Measurements from ENCODE around the gene C10orf120. TPM values are rescaled to one million over a fixed set of nuclear protein-coding genes. Genes with fewer than 3 reads are reported as not detected.

C10orf120 gene
- total RNA-seq, 2 donors from 2014 or later = not detected

DNA sequence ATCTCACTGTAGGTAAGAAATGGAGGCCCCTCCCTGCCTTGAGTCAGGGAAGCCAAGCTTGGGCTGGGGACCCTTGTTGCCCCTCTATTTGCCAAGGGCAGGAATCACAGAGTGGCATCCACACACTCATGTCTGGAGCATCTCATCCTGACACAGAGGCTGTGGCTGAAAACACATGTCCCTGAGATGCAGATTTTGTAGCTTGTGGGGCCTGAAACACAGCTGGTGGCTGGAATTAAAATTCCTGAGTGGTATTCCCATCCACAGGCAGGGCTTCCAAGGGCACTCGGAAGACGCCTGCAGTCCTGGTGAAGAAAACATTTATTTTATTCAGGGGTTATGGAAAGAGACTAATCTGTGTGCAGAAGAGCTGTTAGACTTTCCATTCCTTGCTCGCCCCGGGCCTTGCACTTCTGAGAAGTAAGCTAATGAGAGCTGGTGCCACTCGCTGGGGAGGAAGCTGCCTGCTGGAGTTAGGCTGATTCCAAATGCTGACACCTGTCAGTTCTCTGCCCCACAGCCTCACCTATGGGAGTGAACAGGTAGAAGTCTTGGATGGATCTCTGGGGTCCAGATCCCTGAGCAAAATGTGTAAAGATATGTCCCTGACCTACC lies 36.0 kb downstream of the C10orf120 start:
- no peak overlapping the region for H3K4me3 ChIP-seq (ENCODE audit: low read length)
- H3K36me3 ChIP-seq (ENCODE audit: control insufficient read depth, insufficient read depth, low read length) = no peaks in the 10 kb centered on the region
- 97% methylated on average over 5 of the region's 5 CpGs; no CpG with 5 or more reads in 1 of the 2 experiments for WGBS, 2 experiments (ENCODE audit: insufficient coverage in 1 of 2, insufficient read length in 1 of 2)
- no peak overlapping the region for H3K27ac ChIP-seq (ENCODE audit: low read depth, low read length)
- DNase-seq = no peak
- TF ChIP-seq, protein P1, sequence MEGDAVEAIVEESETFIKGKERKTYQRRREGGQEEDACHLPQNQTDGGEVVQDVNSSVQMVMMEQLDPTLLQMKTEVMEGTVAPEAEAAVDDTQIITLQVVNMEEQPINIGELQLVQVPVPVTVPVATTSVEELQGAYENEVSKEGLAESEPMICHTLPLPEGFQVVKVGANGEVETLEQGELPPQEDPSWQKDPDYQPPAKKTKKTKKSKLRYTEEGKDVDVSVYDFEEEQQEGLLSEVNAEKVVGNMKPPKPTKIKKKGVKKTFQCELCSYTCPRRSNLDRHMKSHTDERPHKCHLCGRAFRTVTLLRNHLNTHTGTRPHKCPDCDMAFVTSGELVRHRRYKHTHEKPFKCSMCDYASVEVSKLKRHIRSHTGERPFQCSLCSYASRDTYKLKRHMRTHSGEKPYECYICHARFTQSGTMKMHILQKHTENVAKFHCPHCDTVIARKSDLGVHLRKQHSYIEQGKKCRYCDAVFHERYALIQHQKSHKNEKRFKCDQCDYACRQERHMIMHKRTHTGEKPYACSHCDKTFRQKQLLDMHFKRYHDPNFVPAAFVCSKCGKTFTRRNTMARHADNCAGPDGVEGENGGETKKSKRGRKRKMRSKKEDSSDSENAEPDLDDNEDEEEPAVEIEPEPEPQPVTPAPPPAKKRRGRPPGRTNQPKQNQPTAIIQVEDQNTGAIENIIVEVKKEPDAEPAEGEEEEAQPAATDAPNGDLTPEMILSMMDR (conservative IDR thresholded peaks at IDR 0.05) = no peak
- H3K27me3 ChIP-seq (ENCODE audit: control insufficient read depth, insufficient read depth, low read length, poor library complexity, severe bottlenecking) = peaks cover 64% of the 10 kb centered on the region
- Mint-ChIP-seq H3K36me3 (ENCODE audit: low read depth) (no peaks in the 10 kb centered on the region), H3K27me3 (ENCODE audit: insufficient read depth) (peaks cover 69% of the 10 kb centered on the region), H3K27ac (no peak overlapping the region), H3K4me3 (no peak overlapping the region), H3K4me1 (peaks cover under 1% of the 10 kb centered on the region), H3K9me3 (no peaks in the 10 kb centered on the region)
- H3K9ac ChIP-seq (ENCODE audit: extremely low read depth, low read length, poor library complexity, severe bottlenecking) = no peak overlapping the region
- H3K9me3 ChIP-seq (ENCODE audit: control insufficient read depth, low read length) = no peaks in the 10 kb centered on the region
- H3K4me1 ChIP-seq (ENCODE audit: control insufficient read depth, insufficient read depth, low read length) = peaks cover 3% of the 10 kb centered on the region

- Histone ChIP-seq H3K9me3 (ENCODE audit: control insufficient read depth, low read length) (no peaks in the 10 kb centered on the region), H3K27me3 (ENCODE audit: control insufficient read depth, insufficient read depth, low read length, poor library complexity, severe bottlenecking) (peaks cover 78% of the 10 kb centered on the region), H3K36me3 (ENCODE audit: control insufficient read depth, insufficient read depth, low read length) (no peaks in the 10 kb centered on the region), H3K27ac (ENCODE audit: low read depth, low read length) (no peak overlapping the region), H3K4me1 (ENCODE audit: control insufficient read depth, insufficient read depth, low read length) (no peaks in the 10 kb centered on the region), H3K9ac (ENCODE audit: extremely low read depth, low read length, poor library complexity, severe bottlenecking) (no peak overlapping the region), H3K4me3 (ENCODE audit: low read length) (no peak overlapping the region)
- WGBS, 2 experiments (ENCODE audit: insufficient coverage in 1 of 2, insufficient read length in 1 of 2) = 88 to 89% methylated on average over 4 to 6 of the region's 6 CpGs
- Mint-ChIP-seq H3K27ac (no peak overlapping the region), H3K4me3 (no peak overlapping the region), H3K27me3 (ENCODE audit: insufficient read depth) (peaks cover 68% of the 10 kb centered on the region), H3K4me1 (no peaks in the 10 kb centered on the region), H3K9me3 (no peaks in the 10 kb centered on the region), H3K36me3 (ENCODE audit: low read depth) (no peaks in the 10 kb centered on the region)
- DNase-seq = no peak
- TF ChIP-seq, protein P1 (conservative IDR thresholded peaks at IDR 0.05) = no peak
These were observed 37.4 kb downstream of the C10orf120 start for GRCh38 chr10:122662231-122662630.

DNA sequence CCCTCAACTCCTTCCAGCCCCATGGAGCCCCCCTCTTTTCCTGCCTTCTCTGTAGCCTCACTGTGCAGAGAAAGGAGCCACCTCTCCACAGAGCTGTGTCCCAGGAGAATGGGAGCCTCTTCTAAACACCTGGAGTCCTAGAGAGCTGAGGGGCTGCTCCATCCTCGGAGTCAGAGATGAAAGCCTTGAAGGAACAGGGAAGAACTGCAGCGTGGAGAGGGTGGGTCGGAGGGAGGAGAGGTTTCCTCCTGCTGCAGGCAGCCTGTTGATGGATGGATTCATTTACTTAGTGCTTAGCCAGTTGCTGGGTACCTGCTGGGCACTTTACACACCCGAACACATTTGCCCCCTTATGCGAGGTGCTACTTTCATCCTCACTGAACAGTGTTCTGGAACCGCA lies 39.0 kb downstream of the C10orf120 start:
- Histone ChIP-seq H3K9ac (ENCODE audit: extremely low read depth, low read length, poor library complexity, severe bottlenecking) (no peak overlapping the region), H3K36me3 (ENCODE audit: control insufficient read depth, insufficient read depth, low read length) (no peaks in the 10 kb centered on the region), H3K9me3 (ENCODE audit: control insufficient read depth, low read length) (no peaks in the 10 kb centered on the region), H3K4me3 (ENCODE audit: low read length) (no peak overlapping the region), H3K27me3 (ENCODE audit: control insufficient read depth, insufficient read depth, low read length, poor library complexity, severe bottlenecking) (peaks cover 86% of the 10 kb centered on the region), H3K4me1 (ENCODE audit: control insufficient read depth, insufficient read depth, low read length) (no peaks in the 10 kb centered on the region), H3K27ac (ENCODE audit: low read depth, low read length) (no peak overlapping the region)
- Mint-ChIP-seq H3K4me1 (no peaks in the 10 kb centered on the region), H3K27me3 (ENCODE audit: insufficient read depth) (peaks cover 78% of the 10 kb centered on the region), H3K9me3 (no peaks in the 10 kb centered on the region), H3K27ac (no peak overlapping the region), H3K36me3 (ENCODE audit: low read depth) (no peaks in the 10 kb centered on the region), H3K4me3 (no peak overlapping the region)
- TF ChIP-seq, protein P1 (conservative IDR thresholded peaks at IDR 0.05) = no peak
- no peak for DNase-seq
- WGBS, 2 experiments (ENCODE audit: insufficient coverage in 1 of 2, insufficient read length in 1 of 2) = 66 to 93% methylated on average over 3 to 6 of the region's 6 CpGs
